ENCODE measurements around the gene RASA3. TPM values are rescaled to one million over a fixed set of nuclear protein-coding genes. Genes with fewer than 3 reads are reported as not detected.

Gene RASA3
- total RNA-seq, 2 donors from 2014 or later = 8.6 to 12.5 TPM

GRCh38 chr13:114027826-114028225, 104.6 kb downstream of the RASA3 start:
- 88% methylated on average over 21 of the region's 21 CpGs for WGBS
- H3K9me3 ChIP-seq = no peaks in the 10 kb centered on the region
- no peak for DNase-seq (ENCODE audit: low spot score)
- TF ChIP-seq CTCF (IDR thresholded peaks at IDR 0.05) (no peak), POLR2A (IDR thresholded peaks at IDR 0.05) (no peak), POLR2AphosphoS5 (IDR thresholded peaks at IDR 0.05) (no peak)
- intact Hi-C loops (cut with DNase I) = no loop called here
- H3K4me3 ChIP-seq = no peak overlapping the region
- H3K27me3 ChIP-seq (replicated peaks; ENCODE audit: insufficient read depth) = no peaks in the 10 kb centered on the region
- H3K36me3 ChIP-seq = no peaks in the 10 kb centered on the region
- no peaks in the 10 kb centered on the region for H3K4me1 ChIP-seq (replicated peaks)
- no peak overlapping the region for H3K27ac ChIP-seq

- Histone ChIP-seq H3K27me3 (replicated peaks; ENCODE audit: insufficient read depth) (no peaks in the 10 kb centered on the region), H3K9me3 (no peaks in the 10 kb centered on the region), H3K27ac (peak overlapping the region in 1 of 2 donors; percentile 19), H3K4me3 (no peak overlapping the region), H3K4me1 (replicated peaks) (no peaks in the 10 kb centered on the region), H3K36me3 (no peaks in the 10 kb centered on the region)
- intact Hi-C loops (cut with DNase I) = no loop called here
- 56% methylated on average over 21 of the region's 21 CpGs for WGBS
- no peak for TF ChIP-seq CTCF (IDR thresholded peaks at IDR 0.05)
- no peak for TF ChIP-seq POLR2A (IDR thresholded peaks at IDR 0.05)
- TF ChIP-seq POLR2AphosphoS5 (IDR thresholded peaks at IDR 0.05) = no peak
- no peak for DNase-seq (ENCODE audit: low spot score)
Measured at GRCh38 chr13:114027046-114027715, 105.2 kb downstream of the RASA3 start.

- no peak for TF ChIP-seq POLR2A (IDR thresholded peaks at IDR 0.05)
- no peak for TF ChIP-seq POLR2AphosphoS5 (IDR thresholded peaks at IDR 0.05)
- no peak for TF ChIP-seq CTCF (IDR thresholded peaks at IDR 0.05)
- H3K9me3 ChIP-seq = no peaks in the 10 kb centered on the region
- H3K36me3 ChIP-seq = no peaks in the 10 kb centered on the region
- no peak for DNase-seq (ENCODE audit: low spot score)
- no peaks in the 10 kb centered on the region for H3K27me3 ChIP-seq (replicated peaks; ENCODE audit: insufficient read depth)
- no peaks in the 10 kb centered on the region for H3K4me1 ChIP-seq (replicated peaks)
- intact Hi-C loops (cut with DNase I) = no loop called here
- peak overlapping the region in 1 of 2 donors; percentile 19 for H3K27ac ChIP-seq
- H3K4me3 ChIP-seq = no peak overlapping the region
- WGBS = 92% methylated on average over 11 of the region's 11 CpGs
Measured at GRCh38 chr13:114026481-114026880, 105.9 kb downstream of the RASA3 start.

- Histone ChIP-seq H3K4me3 (no peak overlapping the region), H3K27ac (no peak overlapping the region), H3K9me3 (no peaks in the 10 kb centered on the region), H3K27me3 (replicated peaks; ENCODE audit: insufficient read depth) (no peaks in the 10 kb centered on the region), H3K4me1 (replicated peaks) (no peaks in the 10 kb centered on the region), H3K36me3 (no peaks in the 10 kb centered on the region)
- intact Hi-C loops (cut with DNase I) = no loop called here
- 60% methylated on average over 25 of the region's 25 CpGs for WGBS
- TF ChIP-seq CTCF (IDR thresholded peaks at IDR 0.05) (no peak), POLR2AphosphoS5 (IDR thresholded peaks at IDR 0.05) (no peak), POLR2A (IDR thresholded peaks at IDR 0.05) (no peak)
- DNase-seq (ENCODE audit: low spot score) = no peak
Measured at GRCh38 chr13:114025714-114026431, 106.5 kb downstream of the RASA3 start.

GRCh38 chr13:114025405-114025713, 107.1 kb downstream of the RASA3 start:
- intact Hi-C loops (cut with DNase I) = no loop called here
- no peak for DNase-seq (ENCODE audit: low spot score)
- no peaks in the 10 kb centered on the region for H3K9me3 ChIP-seq
- no peaks in the 10 kb centered on the region for H3K4me1 ChIP-seq (replicated peaks)
- no peak overlapping the region for H3K4me3 ChIP-seq
- whole genome bisulfite sequencing = 64% methylated on average over 4 of the region's 4 CpGs
- no peak for TF ChIP-seq POLR2AphosphoS5 (IDR thresholded peaks at IDR 0.05)
- no peak for TF ChIP-seq POLR2A (IDR thresholded peaks at IDR 0.05)
- TF ChIP-seq CTCF (IDR thresholded peaks at IDR 0.05) = no peak
- no peak overlapping the region for H3K27ac ChIP-seq
- H3K27me3 ChIP-seq (replicated peaks; ENCODE audit: insufficient read depth) = no peaks in the 10 kb centered on the region
- no peaks in the 10 kb centered on the region for H3K36me3 ChIP-seq
